Measurements from ENCODE around the gene BAZ1B. TPM values are rescaled to one million over a fixed set of nuclear protein-coding genes. Genes with fewer than 3 reads are reported as not detected.

BAZ1B gene
- total RNA-seq, 1 experiment from 2014 or later, result 44.6 TPM

DNA sequence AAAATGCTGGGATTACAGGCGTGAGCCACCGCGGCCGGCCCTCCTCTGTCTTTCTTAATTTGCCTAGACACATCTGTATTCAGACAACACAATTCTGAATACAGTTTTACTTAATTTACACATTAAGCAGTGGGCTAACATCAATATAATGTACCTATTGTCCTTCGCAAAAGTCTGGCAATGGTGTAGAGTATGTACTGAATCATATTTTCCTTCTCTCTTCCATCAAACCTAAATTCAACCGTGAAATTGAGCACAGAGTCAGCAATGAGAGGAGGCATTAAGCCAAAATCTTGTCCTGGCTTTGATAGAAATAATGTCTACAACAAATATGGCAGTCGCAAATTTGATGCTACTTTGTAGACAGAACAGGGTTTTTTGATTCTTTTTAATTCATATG lies 58.1 kb downstream of the BAZ1B start:
- intact Hi-C loops (cut with micrococcal nuclease; ENCODE audit: unreplicated experiment), result no loop called here

DNA sequence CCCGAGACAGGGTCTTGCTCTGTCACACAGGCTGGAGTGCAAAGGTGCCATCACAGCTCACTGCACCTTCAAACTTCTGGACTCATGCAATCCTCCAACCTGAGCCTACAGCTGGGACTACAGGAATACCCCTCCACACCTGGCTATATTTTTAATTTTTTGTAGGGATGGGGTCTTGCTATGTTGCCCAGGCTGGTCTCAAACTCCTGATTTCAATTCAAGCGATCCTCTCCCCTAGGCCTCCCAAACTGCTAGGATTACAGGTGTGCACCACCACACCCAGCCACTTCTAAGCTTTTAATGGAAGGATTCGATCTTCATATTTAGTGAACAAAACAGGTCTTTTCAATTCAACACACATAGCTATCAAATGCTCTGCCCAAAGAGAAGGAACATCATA lies 58.8 kb downstream of the BAZ1B start:
- Mint-ChIP-seq H3K36me3 (ENCODE audit: insufficient read depth, unreplicated experiment) (peaks cover 30% of the 10 kb centered on the region), H3K4me1 (ENCODE audit: low read depth, unreplicated experiment) (no peaks in the 10 kb centered on the region), H3K27ac (ENCODE audit: unreplicated experiment) (no peak overlapping the region), H3K4me3 (ENCODE audit: low read depth, unreplicated experiment) (no peak overlapping the region), H3K9me3 (ENCODE audit: low read depth, unreplicated experiment) (no peaks in the 10 kb centered on the region), H3K27me3 (ENCODE audit: unreplicated experiment) (no peaks in the 10 kb centered on the region)
- no TSS peak for BruUV-seq (replicated peaks)
- TF ChIP-seq, protein P1, sequence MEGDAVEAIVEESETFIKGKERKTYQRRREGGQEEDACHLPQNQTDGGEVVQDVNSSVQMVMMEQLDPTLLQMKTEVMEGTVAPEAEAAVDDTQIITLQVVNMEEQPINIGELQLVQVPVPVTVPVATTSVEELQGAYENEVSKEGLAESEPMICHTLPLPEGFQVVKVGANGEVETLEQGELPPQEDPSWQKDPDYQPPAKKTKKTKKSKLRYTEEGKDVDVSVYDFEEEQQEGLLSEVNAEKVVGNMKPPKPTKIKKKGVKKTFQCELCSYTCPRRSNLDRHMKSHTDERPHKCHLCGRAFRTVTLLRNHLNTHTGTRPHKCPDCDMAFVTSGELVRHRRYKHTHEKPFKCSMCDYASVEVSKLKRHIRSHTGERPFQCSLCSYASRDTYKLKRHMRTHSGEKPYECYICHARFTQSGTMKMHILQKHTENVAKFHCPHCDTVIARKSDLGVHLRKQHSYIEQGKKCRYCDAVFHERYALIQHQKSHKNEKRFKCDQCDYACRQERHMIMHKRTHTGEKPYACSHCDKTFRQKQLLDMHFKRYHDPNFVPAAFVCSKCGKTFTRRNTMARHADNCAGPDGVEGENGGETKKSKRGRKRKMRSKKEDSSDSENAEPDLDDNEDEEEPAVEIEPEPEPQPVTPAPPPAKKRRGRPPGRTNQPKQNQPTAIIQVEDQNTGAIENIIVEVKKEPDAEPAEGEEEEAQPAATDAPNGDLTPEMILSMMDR (IDR thresholded peaks at IDR 0.05; ENCODE audit: unreplicated experiment), result no peak
- DNase-seq, result no peak
- CTCF ChIA-PET, result no interaction called here
- intact Hi-C loops (cut with micrococcal nuclease; ENCODE audit: unreplicated experiment), result no loop called here

More for the DNA sequence above, 58.1 kb downstream of the BAZ1B start:
- DNase-seq, result no peak
- CTCF ChIA-PET, result no interaction called here
- H3K27me3 Mint-ChIP-seq (ENCODE audit: unreplicated experiment), result no peaks in the 10 kb centered on the region
- no peak overlapping the region for H3K4me3 Mint-ChIP-seq (ENCODE audit: low read depth, unreplicated experiment)
- no peaks in the 10 kb centered on the region for H3K4me1 Mint-ChIP-seq (ENCODE audit: low read depth, unreplicated experiment)
- no peaks in the 10 kb centered on the region for H3K9me3 Mint-ChIP-seq (ENCODE audit: low read depth, unreplicated experiment)
- H3K27ac Mint-ChIP-seq (ENCODE audit: unreplicated experiment), result no peak overlapping the region
- no TSS peak for BruUV-seq (replicated peaks)
- TF ChIP-seq, protein P1 (IDR thresholded peaks at IDR 0.05; ENCODE audit: unreplicated experiment), result no peak
- peaks cover 28% of the 10 kb centered on the region for H3K36me3 Mint-ChIP-seq (ENCODE audit: insufficient read depth, unreplicated experiment)

DNA sequence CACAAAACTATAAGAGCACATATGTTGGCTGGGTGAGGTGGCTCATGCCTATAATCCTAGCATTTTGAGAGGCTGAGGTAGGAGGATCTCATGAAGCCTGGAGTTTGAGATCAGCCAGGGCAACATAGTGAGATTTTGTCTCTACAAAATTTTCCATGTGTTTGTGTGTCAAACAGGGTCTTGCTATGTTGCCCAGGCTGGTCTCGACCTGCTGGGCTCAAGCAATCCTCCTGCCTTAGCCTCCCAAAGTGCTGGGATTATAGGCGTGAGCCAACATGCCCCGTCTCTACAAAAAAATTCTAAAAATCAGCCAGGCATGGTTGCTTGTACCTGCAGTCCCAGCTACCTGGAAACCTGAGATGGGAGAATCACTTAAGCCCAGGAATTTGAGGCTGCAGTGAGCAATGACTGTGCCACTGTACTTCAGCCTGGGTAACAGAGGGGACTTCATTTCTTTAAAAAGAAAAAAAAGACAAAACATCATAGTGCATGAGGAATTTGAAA lies 60.3 kb downstream of the BAZ1B start:
- TF ChIP-seq, protein P1 (IDR thresholded peaks at IDR 0.05; ENCODE audit: unreplicated experiment), result no peak
- intact Hi-C loops (cut with micrococcal nuclease; ENCODE audit: unreplicated experiment), result no loop called here
- no peaks in the 10 kb centered on the region for H3K27me3 Mint-ChIP-seq (ENCODE audit: unreplicated experiment)
- no peak overlapping the region for H3K4me3 Mint-ChIP-seq (ENCODE audit: low read depth, unreplicated experiment)
- DNase-seq, result no peak
- CTCF ChIA-PET, result no interaction called here
- peaks cover 41% of the 10 kb centered on the region for H3K36me3 Mint-ChIP-seq (ENCODE audit: insufficient read depth, unreplicated experiment)
- BruUV-seq (replicated peaks), result no TSS peak
- no peak overlapping the region for H3K27ac Mint-ChIP-seq (ENCODE audit: unreplicated experiment)
- no peaks in the 10 kb centered on the region for H3K9me3 Mint-ChIP-seq (ENCODE audit: low read depth, unreplicated experiment)
- H3K4me1 Mint-ChIP-seq (ENCODE audit: low read depth, unreplicated experiment), result no peaks in the 10 kb centered on the region

DNA sequence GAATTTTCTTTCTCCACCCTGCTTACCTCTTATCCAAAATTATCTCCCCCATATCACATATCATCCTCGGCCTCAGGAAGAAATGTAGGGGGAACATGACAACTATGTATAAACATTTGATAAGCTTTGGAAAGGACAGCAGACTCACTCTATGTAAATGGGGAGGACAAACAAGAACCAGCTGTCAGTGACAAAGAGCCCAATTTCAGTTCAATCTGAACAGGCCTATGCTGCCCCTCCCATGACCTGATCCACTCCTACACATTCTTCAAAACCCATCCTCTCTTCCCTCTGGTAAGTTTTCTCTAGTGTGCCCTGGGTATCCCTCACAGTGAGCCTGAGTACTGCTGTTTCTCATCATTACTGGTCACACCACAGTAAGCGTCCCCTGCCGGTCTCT lies 67.7 kb downstream of the BAZ1B start:
- Mint-ChIP-seq H3K27me3 (ENCODE audit: unreplicated experiment) (no peaks in the 10 kb centered on the region), H3K4me1 (ENCODE audit: low read depth, unreplicated experiment) (no peaks in the 10 kb centered on the region), H3K27ac (ENCODE audit: unreplicated experiment) (no peak overlapping the region), H3K9me3 (ENCODE audit: low read depth, unreplicated experiment) (no peaks in the 10 kb centered on the region), H3K36me3 (ENCODE audit: insufficient read depth, unreplicated experiment) (peaks cover 31% of the 10 kb centered on the region), H3K4me3 (ENCODE audit: low read depth, unreplicated experiment) (no peak overlapping the region)
- CTCF ChIA-PET, result no interaction called here
- no peak for DNase-seq
- intact Hi-C loops (cut with micrococcal nuclease; ENCODE audit: unreplicated experiment), result loop anchor here (5.0 kb wide), 1 partner anchor 132 kb away; no protein-coding TSS in a partner anchor
- BruUV-seq (replicated peaks), result no TSS peak
- TF ChIP-seq, protein P1 (IDR thresholded peaks at IDR 0.05; ENCODE audit: unreplicated experiment), result no peak

All from Calu3 (cell line).